ENCODE results near the gene PLXND1.

The PLXND1 gene

DNA sequence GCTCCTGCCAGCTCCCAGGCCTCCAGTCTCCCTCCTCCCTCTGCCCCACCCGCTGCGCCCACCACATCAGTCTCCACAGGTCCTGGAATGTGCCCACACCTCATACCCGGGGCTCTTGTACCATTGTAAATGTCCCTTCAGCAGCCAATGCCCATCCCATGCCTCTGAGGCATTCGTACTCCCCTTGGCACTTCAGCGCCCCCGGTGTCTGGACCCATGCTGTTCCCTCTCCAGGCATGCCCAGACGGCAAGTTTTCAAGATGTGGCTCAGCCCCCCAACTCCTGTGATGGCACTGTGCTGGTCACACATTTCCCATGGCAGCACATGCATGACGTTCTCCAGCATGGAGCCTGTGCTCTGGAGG is 13.3 kb downstream of the PLXND1 start:
- H3K4me1 Mint-ChIP-seq: peaks cover 14% of the 10 kb centered on the region
- H3K4me3 Mint-ChIP-seq: no peak overlapping the region
- ATAC-seq: no peak

DNA sequence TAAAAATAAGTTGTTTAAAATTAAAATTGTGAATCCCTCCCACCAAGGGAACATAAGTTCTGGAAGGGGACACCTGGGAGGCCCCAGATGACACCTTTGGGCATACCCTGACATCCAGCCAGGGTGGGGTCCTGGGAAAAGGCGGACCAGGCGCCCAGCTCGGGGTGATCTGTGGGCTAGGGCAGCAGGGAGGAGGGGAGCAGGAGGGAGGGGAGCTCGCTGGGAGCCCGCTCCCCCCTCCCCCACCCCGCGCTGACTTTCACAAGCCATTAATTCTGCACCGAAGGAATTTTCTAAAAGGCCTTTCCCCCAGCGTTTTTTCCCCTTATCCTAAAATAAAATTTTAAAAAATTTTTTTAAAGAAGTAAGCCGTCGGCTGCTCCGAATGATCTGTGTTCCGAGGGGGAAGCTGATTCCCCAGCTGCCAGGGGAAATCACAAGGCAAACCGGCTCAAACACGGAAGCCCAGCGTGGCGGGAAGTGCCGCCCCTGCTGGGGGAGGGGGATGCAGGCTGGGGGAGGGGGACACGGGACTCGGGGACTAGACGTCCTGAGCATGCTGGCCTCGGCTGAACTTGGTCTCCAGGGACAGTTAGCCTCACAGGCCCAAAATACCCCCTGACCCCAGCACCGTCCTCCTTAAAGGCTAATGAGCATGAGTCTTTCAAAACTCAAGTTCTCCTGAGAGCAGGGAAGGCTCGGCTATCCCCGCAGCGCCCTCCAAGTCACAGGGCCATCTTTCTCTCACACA is 13.9 kb downstream of the PLXND1 start:
- Mint-ChIP-seq H3K4me3 (no peak overlapping the region), H3K27ac (peak overlapping the region; percentile 9)

More for the DNA sequence above, 13.3 kb downstream of the PLXND1 start:
- H3K27me3 Mint-ChIP-seq: peaks cover 27% of the 10 kb centered on the region
- H3K9me3 Mint-ChIP-seq: no peaks in the 10 kb centered on the region
- H3K27ac Mint-ChIP-seq: peak overlapping the region; percentile 9
- H3K36me3 Mint-ChIP-seq: no peaks in the 10 kb centered on the region

DNA sequence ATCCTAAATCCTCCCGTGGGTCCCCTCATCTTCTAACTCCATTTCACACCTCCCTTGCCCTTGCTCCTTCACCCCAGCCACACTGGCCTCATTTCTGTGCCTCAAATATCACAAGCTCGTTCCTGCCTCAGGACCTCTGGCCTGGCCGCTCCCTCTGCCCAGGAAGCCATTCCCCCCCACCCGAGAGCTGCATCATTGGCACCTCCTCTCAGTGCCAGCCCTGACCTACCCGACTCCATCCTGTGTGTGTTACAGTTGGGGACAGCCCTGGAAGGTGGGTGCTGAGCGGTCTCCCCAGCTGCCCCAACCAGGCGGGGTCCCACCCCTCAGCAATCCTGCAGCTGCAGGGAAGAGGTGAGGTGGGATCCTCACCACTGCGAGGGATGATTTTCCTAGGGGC is 14.5 kb downstream of the PLXND1 start:
- H3K9me3 Mint-ChIP-seq: no peaks in the 10 kb centered on the region
- H3K36me3 Mint-ChIP-seq: no peaks in the 10 kb centered on the region
- peaks cover 14% of the 10 kb centered on the region for H3K4me1 Mint-ChIP-seq
- no peak overlapping the region for H3K27ac Mint-ChIP-seq
- H3K27me3 Mint-ChIP-seq: peaks cover 27% of the 10 kb centered on the region
- H3K4me3 Mint-ChIP-seq: no peak overlapping the region
- ATAC-seq: no peak

More for the DNA sequence above, 13.9 kb downstream of the PLXND1 start:
- Mint-ChIP-seq H3K27me3 (peaks cover 27% of the 10 kb centered on the region), H3K9me3 (no peaks in the 10 kb centered on the region), H3K36me3 (no peaks in the 10 kb centered on the region), H3K4me1 (peaks cover 14% of the 10 kb centered on the region)
- no peak for ATAC-seq

DNA sequence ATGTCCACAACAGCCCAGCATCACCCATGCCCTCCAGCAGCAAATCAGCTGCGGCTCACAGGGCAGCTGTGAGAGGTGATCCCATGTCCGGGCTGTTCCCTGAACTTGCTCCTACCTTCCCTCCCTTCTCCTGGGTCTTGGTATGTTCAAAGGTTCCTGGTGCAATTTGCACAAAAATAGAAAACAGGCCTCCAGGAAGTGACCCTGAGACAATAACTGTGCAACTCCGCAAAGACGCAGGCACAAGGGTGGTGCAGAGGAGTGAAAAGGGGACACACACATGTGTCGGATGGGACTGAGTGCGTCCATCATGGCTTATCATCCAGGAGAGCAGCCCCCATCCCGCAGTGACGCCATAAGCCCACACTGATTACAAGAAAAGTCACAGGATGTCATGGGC is 16.3 kb downstream of the PLXND1 start:
- Mint-ChIP-seq H3K27ac (no peak overlapping the region), H3K4me1 (peaks cover 14% of the 10 kb centered on the region), H3K4me3 (no peak overlapping the region), H3K9me3 (no peaks in the 10 kb centered on the region), H3K27me3 (peaks cover 27% of the 10 kb centered on the region), H3K36me3 (no peaks in the 10 kb centered on the region)
- no peak for ATAC-seq

DNA sequence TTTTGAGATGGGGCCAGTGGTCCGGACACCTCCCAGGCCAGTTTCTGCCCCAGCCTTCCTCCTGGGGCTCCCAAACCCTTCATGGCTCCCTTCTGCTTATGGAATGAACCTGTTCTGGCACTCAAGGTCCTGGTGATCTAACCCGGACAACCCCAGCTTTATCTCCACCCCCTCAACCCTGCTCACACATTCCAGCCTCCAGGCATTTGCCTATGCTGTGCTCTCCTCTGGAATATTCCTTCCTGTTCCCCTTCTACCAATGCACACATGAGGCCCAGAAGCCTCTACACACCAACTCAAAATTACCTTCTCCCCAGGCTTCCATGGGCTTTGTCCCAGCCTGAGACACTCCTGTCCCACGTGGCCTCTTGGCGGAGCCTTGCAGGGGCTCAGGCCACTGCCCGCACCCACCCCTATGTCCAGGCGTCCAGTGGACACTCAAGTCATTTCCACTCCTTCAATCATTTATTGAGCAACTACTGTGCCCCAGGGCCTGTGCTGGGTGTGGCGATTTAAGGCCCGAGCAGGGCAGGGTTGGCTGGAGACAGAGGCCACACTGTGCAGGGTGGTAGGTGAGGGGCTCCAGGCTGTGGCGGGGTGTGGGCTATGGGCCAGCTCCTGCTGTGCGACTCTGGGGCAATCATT is 18.8 kb downstream of the PLXND1 start:
- ATAC-seq: no peak
- H3K27ac Mint-ChIP-seq: no peak overlapping the region
- H3K36me3 Mint-ChIP-seq: no peaks in the 10 kb centered on the region
- H3K9me3 Mint-ChIP-seq: no peaks in the 10 kb centered on the region
- H3K4me3 Mint-ChIP-seq: no peak overlapping the region
- H3K4me1 Mint-ChIP-seq: peaks cover 7% of the 10 kb centered on the region
- H3K27me3 Mint-ChIP-seq: peaks cover 9% of the 10 kb centered on the region

DNA sequence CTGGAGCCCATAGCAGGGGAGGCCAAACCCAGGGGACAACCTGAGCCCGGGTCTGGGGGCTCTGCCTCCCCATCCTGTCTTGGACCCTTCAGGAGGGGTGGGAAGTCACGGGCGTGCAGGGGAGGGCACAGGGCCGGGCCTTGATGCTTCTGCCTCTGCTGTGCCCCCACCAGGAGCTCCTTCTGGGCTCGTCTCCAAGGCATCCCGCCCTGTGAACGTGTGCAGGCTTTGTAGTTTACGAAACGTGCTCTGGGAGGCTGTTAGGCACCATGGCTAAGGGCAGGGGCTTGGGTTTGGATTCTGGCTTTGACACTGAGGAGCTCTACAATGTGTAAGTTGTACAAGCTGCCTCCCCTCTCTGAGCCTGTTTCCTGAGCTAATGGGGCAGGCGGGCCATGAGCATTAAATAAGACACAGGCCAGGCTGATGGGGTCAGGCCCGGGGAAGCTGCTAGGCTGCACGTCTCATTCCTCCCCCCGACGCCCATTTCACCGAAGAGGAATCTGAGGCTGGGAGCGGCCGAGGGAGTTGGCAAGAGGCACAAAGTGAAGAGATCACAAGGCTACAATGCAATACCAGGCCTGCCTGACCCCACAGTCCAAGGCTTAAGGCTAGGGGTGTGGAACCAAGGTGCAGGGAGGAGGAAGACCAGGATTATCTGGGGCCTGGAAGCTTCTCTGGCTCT is 19.6 kb downstream of the PLXND1 start:
- Mint-ChIP-seq H3K36me3 (no peaks in the 10 kb centered on the region), H3K27ac (peak overlapping the region; percentile 15), H3K4me3 (no peak overlapping the region), H3K27me3 (peaks cover 5% of the 10 kb centered on the region), H3K4me1 (peaks cover 10% of the 10 kb centered on the region), H3K9me3 (no peaks in the 10 kb centered on the region)
- ATAC-seq: no peak

DNA sequence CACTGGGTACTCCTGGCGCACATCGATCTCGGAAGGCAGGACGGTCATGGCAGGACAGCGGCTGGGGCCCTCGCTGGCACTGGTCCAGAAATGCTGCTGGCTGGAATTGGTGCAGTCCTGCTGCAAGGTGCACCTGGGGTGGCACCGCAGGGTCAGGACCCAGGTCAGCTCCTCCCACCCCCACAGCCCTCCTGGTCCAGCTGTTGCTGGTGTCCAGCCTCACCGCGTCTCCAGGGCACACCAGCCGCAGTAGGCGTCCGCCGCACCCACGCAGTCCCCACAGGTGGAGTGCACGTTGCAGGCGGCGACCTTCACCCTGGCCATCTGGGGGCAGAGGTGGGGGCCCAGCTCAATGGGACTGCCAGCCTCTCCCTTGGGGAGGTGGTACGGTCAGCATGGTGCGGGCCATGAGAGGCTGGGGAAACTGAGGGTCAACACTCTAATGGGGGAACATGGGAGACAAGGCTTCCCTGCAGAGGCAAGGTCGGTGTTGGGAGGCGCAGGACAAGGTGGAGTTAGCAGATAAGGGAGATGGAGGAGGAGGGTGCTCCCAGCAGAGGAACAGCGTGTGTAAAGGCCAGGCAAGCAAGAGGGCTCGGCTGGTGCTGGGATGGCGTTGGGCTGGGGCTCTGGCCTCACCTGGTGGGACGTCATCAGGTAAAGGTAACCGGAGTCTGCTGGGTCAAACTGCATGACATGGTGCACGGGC is 20.4 kb downstream of the PLXND1 start:
- Mint-ChIP-seq H3K4me3 (no peak overlapping the region), H3K27me3 (no peaks in the 10 kb centered on the region), H3K9me3 (no peaks in the 10 kb centered on the region), H3K36me3 (no peaks in the 10 kb centered on the region), H3K4me1 (peaks cover 10% of the 10 kb centered on the region), H3K27ac (peak overlapping the region; percentile 15)
- ATAC-seq: peak; percentile 5

DNA sequence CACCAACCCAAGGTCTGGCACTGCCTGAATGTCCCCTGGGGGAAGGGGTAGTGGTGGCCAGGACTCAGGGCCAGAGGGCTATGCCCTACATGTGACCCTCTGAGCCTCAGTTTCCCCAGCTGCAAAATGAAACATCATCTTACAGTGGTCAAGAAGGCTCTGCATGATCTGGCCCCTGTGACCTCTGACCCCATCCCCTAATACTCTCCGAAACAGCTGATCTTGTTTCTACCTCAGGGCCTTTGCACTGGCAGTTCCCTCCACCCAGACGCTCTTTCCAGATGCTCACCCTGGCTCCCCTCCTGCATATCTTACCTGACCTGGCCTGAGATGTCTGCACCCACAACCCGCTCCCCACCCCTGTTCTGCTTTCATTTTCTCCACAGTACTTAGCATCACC is 21.8 kb downstream of the PLXND1 start:
- no peak overlapping the region for H3K27ac Mint-ChIP-seq
- peaks cover 10% of the 10 kb centered on the region for H3K4me1 Mint-ChIP-seq
- no peaks in the 10 kb centered on the region for H3K36me3 Mint-ChIP-seq
- H3K27me3 Mint-ChIP-seq: no peaks in the 10 kb centered on the region
- no peak for ATAC-seq
- no peaks in the 10 kb centered on the region for H3K9me3 Mint-ChIP-seq
- no peak overlapping the region for H3K4me3 Mint-ChIP-seq

DNA sequence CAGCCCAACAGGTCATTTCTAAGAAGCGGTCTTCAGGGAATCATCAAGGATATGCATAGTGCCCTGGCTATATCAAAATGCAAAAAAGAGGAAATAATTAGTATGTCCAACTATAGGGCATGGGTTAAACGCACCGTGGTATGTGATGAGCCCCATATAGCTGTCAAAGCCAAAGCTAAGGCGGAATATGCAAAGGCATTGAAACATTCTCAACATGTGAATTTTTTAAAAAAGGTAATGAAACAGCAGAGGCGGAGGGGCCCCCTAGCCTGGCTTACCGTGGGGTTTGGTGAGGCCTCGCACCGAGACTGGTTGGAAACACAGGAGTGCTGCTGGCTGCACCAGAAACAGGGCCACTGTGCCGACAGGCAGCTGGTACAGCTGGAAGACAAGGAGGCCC is 23.2 kb downstream of the PLXND1 start:
- Mint-ChIP-seq H3K36me3 (no peaks in the 10 kb centered on the region), H3K9me3 (no peaks in the 10 kb centered on the region), H3K27ac (peak overlapping the region; percentile 91), H3K27me3 (no peaks in the 10 kb centered on the region), H3K4me3 (no peak overlapping the region), H3K4me1 (peaks cover 19% of the 10 kb centered on the region)
- no peak for ATAC-seq

DNA sequence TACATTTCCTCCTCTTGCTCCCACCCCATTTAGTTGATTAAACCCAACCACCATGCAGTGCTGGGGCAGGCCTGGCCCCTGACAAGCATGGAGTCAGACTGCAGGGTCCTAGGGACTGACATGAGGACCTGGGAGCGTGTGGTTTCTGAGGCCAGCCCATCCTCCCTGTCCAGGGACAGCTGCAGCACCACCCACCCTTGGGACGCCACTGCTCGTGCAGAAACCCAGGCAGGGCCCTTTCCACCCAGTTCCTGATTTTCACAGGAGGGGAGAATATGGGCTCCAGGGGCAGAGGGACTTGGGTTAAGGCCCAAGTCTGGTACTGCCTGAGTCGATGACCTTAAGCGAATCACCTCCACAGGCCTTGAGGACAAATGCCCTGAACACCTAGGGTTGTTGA is 23.7 kb downstream of the PLXND1 start:
- no peaks in the 10 kb centered on the region for H3K27me3 Mint-ChIP-seq
- no peaks in the 10 kb centered on the region for H3K36me3 Mint-ChIP-seq
- peaks cover 24% of the 10 kb centered on the region for H3K4me1 Mint-ChIP-seq
- no peak overlapping the region for H3K4me3 Mint-ChIP-seq
- ATAC-seq: no peak
- no peaks in the 10 kb centered on the region for H3K9me3 Mint-ChIP-seq
- peak overlapping the region; percentile 91 for H3K27ac Mint-ChIP-seq

DNA sequence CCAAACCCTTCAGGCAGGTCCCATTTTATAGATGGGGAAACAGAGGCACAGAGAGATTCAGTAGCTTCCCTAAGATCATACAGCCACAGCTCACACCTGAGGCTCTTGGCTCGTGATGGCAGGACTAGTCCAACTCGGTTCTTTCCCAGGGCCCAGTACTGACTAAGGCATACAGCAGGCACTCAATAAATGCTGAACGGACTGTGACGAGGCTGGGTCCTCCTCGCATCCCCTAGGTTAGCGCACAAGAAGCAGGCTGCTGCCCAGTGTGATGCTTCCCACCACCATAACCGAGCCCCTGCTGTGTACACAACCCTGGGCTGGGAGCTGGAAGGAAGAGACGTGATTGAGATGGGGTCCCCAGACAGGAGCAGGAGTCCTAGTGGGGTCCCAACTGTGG is 24.9 kb downstream of the PLXND1 start:
- Mint-ChIP-seq H3K27ac (peak overlapping the region; percentile 91), H3K36me3 (no peaks in the 10 kb centered on the region), H3K4me1 (peaks cover 36% of the 10 kb centered on the region), H3K4me3 (no peak overlapping the region), H3K27me3 (no peaks in the 10 kb centered on the region), H3K9me3 (no peaks in the 10 kb centered on the region)
- ATAC-seq: no peak

DNA sequence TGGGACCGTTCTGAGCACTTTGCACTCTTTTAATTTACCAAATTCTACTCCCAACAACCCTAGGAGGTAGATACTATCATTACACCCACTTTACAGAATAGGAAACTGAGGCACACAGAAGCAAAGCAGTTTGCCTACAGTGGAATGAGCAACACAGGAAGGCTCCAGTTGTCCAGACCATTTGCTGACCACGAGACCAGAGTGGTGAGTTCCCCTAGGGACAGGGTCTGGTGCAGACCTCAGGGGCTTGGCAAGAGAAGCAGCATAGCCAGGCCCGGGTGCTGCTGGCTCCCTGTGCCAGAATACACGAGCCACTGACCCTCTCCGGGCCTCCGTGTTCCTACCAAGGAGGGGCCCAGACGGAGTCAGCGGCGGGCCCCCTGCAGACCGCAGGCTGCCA is 26.5 kb downstream of the PLXND1 start:
- Mint-ChIP-seq H3K36me3 (no peaks in the 10 kb centered on the region), H3K27ac (peak overlapping the region; percentile 91), H3K27me3 (no peaks in the 10 kb centered on the region), H3K4me3 (no peak overlapping the region), H3K9me3 (no peaks in the 10 kb centered on the region), H3K4me1 (peaks cover 52% of the 10 kb centered on the region)
- no peak for ATAC-seq

DNA sequence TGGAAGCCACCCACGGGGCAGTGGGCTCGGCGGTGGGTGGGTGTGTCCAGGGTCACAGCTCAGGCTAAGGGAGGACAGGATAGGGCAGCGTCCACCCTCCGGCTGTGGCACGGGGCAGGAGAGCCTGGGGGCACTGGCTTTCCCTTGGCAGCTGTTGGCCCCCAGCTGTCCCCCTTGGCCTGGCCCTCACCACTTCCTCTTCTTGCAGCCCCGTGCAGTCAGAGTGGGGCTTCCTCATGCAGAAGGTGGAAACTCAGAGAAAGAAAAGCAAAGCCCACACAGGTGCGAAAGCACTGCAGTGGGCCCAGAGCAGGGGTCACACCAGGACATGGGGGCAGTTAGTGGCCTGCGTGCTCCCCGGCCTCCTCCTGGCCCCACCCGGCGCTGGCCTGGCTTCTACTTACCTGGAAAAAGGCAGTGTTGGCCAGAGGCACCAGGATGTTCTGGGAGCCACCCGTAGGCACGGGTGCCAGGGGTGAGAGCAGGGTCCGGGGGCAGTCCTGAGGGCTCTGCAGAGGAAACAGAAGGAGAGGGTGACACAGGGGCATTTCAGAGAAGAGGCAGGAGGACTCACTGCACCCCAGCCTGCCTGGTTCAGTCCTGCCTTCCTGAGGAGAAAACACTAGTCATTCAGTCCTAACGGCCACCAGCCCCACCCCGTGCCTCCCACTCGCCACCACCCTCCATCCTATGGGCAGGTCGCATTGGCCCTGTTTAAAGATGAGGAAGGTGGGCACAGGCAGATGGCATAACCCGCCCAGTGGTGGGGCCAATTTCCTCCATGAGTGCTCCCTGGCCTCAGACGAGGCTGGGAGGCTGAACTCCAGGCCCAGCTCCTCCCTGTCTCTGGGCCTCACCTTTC is 28.3 kb downstream of the PLXND1 start:
- ATAC-seq: peak; percentile 82
- no peaks in the 10 kb centered on the region for H3K27me3 Mint-ChIP-seq
- peaks cover 65% of the 10 kb centered on the region for H3K4me1 Mint-ChIP-seq
- peak overlapping the region; percentile 10 for H3K4me3 Mint-ChIP-seq
- H3K9me3 Mint-ChIP-seq: no peaks in the 10 kb centered on the region
- H3K27ac Mint-ChIP-seq: peak overlapping the region; percentile 91
- no peaks in the 10 kb centered on the region for H3K36me3 Mint-ChIP-seq

DNA sequence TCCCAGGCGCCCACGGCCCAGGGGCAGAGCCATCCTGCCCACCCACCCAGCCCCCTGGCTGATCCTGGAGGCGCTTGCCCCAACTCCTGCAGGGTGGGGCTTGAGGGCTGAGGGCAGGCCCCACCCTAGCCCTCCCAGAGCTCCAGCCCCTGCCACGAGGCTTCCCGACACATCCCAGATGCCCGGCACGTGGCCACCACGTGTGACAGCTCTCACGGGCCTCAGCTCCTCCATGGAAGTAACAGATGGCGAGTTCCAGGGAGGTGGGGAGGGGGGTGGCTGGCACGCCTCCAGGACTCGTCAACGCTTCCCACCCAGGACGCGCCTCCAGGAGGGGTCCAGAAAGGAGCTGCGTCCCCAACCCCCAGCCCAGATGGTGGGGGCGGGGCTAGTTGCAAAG is 29.1 kb downstream of the PLXND1 start:
- Mint-ChIP-seq H3K36me3 (no peaks in the 10 kb centered on the region), H3K4me1 (peaks cover 61% of the 10 kb centered on the region), H3K27ac (peak overlapping the region; percentile 91), H3K27me3 (no peaks in the 10 kb centered on the region), H3K4me3 (peak overlapping the region; percentile 10), H3K9me3 (no peaks in the 10 kb centered on the region)
- ATAC-seq: peak; percentile 7

All from stimulated activated memory B cell treated with anti-CD40 and anti-IgM and Interleukin-4, amounts not matched to agents 10 μg/mL and 1 μg/mL and 100 μg/mL, for 72 hours (primary cell).